ENCODE results near the gene CALML4.
A peak's percentile ranks its signal among the peaks of the same experiment; 100 is the strongest.
"Not testable (repeated sequence)": the region's sequence is repeated elsewhere in the genome, so short reads cannot be mapped to it uniquely, and the experiment has no call there.

CALML4 gene

GRCh38 chr15:68204776-68205557 lies at the start of gene CALML4:
Gene CALML4 (minus strand): TSS chr15:68205332. CDS start chr15:68205247, 85 bp downstream.
- no peak for DNase-seq

GRCh38 chr15:68252925-68253534 lies 47.9 kb upstream of the CALML4 start:
- DNase-seq: peak; percentile 2 to 42

- DNase-seq: no peak
Measured at GRCh38 chr15:68249058-68249713, 44.1 kb upstream of the CALML4 start.

- DNase-seq: no peak
Measured at GRCh38 chr15:68244235-68244634, 39.1 kb upstream of the CALML4 start.

- DNase-seq: no peak
Measured at GRCh38 chr15:68241088-68241935, 36.2 kb upstream of the CALML4 start.

- no peak for DNase-seq
Measured at GRCh38 chr15:68239025-68239424, 33.9 kb upstream of the CALML4 start.

GRCh38 chr15:68235022-68235421 lies 29.9 kb upstream of the CALML4 start:
- DNase-seq: no peak

- not testable (repeated sequence) for DNase-seq
Measured at GRCh38 chr15:68234520-68234919, 29.4 kb upstream of the CALML4 start.

- DNase-seq: no peak
Measured at GRCh38 chr15:68234060-68234459, 28.9 kb upstream of the CALML4 start.

- DNase-seq: no peak
Measured at GRCh38 chr15:68232937-68233336, 27.8 kb upstream of the CALML4 start.

GRCh38 chr15:68232449-68232848 lies 27.3 kb upstream of the CALML4 start:
- DNase-seq: no peak

- DNase-seq: no peak
Measured at GRCh38 chr15:68231102-68231818, 26.1 kb upstream of the CALML4 start.

GRCh38 chr15:68230157-68231100 lies 25.3 kb upstream of the CALML4 start:
- DNase-seq: no peak

- peak; percentile 34 to 58 for DNase-seq
Measured at GRCh38 chr15:68229386-68230156, 24.4 kb upstream of the CALML4 start, which contains the start of gene CLN6. Gene CLN6 (minus strand): TSS chr15:68229728. CDS start chr15:68229584, 144 bp downstream.

- DNase-seq: no peak
Measured at GRCh38 chr15:68228971-68229385, 23.8 kb upstream of the CALML4 start.

GRCh38 chr15:68228143-68228970 lies 23.2 kb upstream of the CALML4 start:
- DNase-seq: no peak

- no peak for DNase-seq
Measured at GRCh38 chr15:68227643-68228142, 22.6 kb upstream of the CALML4 start.

- not testable (repeated sequence) for DNase-seq
Measured at GRCh38 chr15:68225442-68225841, 20.3 kb upstream of the CALML4 start.
